ENCODE measurements around the gene OGFR.
"Not testable (repeated sequence)": the region's sequence is repeated elsewhere in the genome, so short reads cannot be mapped to it uniquely, and the experiment has no call there.

- TF ChIP-seq CTCF, POLR2A, EP300 (IDR thresholded peaks at IDR 0.05): not testable (repeated sequence)
These were observed 44.3 kb downstream of the OGFR start for GRCh38 chr20:62848917-62849316.
